HG03097 (cell line): Measurements from ENCODE around the gene DPPA2.

ENCODE experiments used
- ATAC-seq: cut with Tn5 transposase; IDR thresholded peaks from one replicate; pipeline ENCODE4 v1.9.1; 2021; ENCODE audit not compliant: unreplicated experiment, low FRiP score

The DPPA2 gene

DNA sequence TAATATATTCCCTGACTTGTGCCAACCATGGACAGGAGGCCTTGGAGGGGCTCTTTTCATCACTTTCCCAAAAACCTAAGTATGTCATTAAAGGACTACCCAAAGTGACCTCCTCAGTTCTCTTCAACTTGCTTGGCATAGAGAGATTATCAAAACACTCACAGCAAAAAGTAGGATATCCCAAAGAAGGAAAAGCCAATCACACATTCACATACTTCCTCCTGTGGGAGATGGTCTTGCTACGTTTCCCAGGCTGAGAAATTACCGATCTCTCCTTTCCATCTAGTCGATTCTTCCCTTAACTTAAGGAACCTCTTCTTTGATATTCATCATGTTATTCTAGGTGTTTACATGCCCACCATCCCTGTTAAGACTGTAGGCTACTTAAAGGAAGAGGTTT lies 11.9 kb upstream of the DPPA2 start:
- ATAC-seq: no peak

DNA sequence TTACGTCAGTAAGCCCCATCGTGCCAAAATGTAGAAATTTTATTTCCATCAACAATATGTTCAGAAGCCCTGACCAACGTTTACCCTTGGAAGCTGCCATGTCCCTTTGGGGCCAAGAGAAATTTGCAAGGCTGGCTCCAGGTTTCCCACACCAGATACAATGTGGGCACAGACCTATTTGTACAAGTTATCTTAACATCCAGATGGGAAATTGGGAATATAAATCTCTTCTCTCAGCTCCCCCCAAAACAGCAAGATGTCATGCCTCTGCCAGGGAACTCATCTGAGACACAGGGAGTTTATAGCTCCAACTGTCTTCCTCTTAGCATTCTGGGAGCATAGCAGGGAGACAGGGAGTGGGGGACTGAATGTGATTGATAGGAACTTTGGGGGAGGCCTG lies 9.3 kb upstream of the DPPA2 start:
- no peak for ATAC-seq

DNA sequence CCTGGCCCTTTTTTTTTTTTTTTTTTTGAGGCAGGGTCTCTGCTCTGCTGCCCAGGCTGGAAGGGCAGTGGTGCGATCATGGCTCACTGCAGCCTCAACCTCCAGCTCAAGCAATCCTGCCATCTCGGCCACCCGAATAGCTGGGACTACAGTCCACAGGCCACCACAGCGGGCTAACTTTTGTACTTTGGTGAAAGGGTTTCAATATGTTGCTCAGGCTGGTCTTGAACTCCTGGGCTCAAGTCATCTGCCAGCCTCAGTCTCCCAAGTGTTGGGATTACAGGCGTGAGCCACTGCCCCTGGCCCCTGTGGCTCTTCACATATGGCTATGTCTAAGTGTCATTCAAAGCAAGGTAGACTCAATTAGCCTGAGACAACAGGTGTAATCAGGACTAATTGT lies 8.8 kb upstream of the DPPA2 start:
- no peak for ATAC-seq

DNA sequence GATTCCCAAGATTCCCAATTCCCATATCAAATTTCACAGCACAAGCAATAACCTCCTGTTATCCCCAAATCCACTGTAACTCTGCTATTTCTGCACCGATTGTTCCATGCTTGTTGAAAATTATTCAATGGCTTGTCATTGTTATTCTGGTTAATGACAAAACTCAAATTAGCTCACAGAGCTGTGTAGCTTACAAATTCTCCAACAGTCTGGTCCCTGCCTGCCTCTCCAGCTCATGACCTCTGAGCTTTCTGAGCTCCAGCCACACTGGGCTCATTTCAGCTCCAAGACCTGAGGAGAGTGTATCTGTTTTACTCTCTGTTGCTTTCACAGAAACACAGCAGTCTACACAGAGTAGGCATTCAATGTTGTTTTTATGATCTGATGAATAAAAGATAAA lies 3.3 kb downstream of the DPPA2 start:
- ATAC-seq: no peak

DNA sequence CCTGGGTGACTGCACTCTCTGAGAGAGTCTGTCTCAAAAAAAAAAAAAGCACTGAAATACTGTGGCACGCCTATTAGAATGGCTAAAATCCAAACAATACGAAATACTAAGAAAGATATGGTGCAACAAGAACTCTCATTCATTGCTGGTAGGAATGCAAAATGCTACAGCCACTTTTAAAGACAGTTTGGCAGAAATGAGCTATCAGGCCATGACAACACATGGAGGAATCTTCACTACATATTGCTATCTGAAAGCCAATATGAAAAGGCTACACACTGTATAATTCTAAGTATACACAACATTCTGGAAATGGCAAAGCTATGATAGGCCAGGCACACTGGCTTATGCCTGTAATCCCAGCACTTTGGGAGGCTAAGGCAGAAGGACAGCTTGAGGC lies 18.8 kb downstream of the DPPA2 start:
- no peak for ATAC-seq

DNA sequence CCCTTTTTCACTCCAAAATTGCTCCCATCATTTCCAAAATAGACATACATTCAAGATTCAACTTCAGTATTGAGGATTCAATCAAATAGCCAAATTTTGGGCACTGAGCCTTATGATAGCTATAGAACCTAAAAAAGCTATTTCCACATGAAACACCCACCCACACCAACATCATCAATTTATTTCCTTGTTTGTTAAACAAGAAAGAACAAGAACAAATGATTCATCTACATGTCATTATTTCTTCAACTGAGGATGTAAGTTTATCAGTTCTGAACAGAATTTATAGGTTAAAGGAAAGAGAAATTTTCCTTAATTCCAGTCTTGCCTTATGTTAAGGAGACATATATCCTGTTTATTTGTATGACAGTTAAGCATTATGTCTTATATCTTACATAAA lies 32.2 kb downstream of the DPPA2 start:
- ATAC-seq: no peak

DNA sequence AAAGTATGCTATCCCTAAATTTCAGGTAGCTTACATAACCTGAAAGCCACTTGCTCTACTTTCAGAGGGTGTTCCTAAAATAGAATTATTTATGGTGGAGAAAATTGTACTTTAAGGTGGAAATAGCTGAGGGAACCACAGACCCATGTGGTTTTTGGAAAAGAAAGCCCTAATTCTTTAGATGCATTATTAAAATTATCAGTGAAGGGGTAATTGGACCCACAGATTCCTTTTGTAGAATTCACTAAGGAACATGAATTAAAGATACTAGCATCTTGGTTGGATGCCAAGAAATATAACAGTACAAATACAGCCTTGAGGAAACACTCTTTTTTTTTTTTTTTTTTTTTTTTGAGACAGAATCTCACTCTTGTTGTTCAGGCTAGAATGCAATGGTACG lies 37.8 kb downstream of the DPPA2 start:
- no peak for ATAC-seq

DNA sequence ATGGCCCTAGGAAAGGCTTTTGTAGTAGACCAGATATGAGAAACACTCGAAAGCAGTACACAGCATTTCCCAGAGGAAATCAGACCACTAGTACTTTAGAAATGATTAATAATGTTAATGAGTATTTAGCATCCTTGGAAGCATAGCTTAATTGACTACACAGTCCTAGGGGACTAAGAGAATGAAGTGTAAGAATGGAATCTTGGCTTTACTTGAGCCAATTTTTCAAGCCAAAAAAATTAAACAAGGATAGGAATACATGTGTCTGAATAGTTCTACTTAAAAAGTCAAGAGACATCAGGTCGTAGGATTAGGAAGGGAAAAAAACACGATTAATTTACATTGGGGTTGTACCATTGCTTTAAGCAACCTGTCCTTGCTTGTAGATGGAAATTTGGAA lies 38.2 kb downstream of the DPPA2 start:
- no peak for ATAC-seq

DNA sequence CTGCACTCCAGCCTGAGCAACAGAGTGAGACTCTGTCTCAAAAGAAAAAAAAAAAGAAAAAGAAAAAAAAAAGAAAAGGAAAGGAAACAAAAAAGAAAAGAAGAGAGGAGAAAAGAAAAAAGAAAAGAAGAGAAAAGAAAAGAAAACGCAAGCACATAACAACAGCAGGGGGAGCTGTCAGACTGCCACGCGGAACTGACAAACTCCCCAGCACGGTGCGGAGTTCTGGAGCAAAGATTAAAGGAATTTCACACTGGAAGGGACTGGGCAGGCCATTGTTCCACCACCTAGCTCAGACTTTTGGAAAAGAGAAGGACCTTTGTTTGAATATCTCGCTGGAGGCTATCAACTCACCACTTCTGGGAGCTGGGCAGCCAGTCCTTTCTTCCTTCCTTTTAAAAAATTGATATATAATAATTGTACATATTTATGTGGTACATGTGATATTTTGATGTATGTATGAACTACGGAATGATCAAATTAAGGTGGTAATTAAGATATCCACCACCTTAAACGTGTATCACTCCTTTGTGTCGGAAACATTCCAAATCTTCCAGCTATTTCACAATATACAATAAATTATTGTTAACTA lies 40.5 kb downstream of the DPPA2 start:
- ATAC-seq: no peak

DNA sequence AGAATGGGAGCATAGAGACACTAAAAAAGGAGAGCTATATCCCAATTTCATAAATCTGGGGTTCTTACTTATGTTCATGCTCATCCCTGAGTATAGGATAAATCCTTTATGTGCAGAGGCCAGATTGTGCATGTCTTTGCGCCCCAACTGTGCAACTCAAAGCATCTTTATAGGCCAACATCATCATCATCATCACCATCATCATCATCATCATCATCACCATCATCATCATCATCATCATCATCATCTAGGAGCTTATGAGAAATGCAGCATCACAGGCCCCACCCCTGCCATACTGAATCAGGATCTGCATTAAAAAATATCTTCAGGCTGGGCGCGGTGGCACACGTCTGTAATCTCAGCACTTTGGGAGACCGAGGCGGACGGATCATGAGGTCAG lies 45.5 kb downstream of the DPPA2 start:
- no peak for ATAC-seq

DNA sequence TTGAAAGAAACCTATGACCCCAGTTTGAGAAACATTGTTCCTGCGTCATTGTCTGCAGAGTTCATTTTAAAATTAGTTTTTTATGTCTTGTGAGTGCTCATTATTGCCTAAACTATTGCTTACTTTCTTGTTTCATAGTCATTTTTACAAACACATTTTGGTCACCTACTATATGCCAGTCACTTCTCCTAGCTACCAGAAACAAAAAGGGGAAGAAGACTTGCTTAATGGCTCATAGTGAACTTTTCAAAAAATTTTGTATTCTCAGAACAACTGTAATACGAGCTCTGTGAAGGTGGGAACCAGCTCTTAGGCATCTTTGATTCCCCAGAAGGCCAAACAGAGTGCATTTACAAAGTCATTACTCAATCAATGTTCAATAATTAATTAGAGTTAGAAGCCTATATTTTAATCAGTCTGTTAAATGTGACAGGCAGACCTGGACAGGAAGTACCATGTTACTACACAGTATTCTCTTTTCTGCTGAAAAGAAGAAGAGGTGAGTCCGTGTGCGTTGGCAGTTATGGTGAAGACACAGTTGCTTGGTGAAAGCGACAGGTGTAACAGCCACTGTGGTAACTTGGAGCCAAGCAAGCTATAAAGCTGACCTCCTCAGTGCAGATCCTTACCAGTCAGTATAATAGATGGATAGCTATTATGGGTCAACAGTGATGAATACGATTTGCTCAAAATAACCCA lies 46.6 kb downstream of the DPPA2 start:
- ATAC-seq: no peak

DNA sequence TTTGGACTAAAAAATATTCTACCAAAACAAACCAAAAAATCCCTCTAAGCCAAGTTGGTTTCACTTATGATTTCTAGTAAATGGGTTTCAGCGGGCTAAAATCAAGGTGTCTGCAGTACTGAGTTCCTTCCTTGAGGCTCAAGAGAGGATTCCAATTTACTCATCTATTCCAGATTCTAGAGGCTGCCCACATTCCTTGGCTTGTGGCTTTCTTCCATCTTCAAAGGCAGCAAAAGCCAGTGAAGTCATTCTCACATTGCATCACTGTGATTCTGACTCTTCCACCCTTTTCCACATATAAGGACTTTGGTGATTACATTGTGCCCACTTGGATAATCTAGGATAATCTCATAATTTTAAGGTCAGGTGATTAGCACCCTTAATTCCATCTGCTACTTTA lies 48.1 kb downstream of the DPPA2 start:
- ATAC-seq: no peak

DNA sequence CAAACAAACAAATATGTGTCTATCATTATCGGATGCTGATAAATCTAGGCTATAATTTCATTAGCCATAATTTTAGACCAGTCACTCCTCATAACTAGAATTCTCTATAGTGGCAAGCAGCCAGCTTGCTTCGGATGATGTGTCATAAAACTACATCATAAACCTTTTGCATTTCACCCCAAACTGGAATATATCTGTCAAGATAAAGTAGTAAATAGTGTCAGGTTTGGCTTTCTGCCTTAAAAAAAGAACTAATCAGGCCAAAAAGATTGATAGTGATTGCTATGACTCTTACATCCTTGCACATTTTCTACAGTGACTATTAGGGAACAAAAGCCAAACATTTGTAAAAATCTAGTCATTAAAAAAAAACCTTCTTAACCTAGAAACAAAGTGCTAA lies 51.0 kb downstream of the DPPA2 start:
- ATAC-seq: no peak

DNA sequence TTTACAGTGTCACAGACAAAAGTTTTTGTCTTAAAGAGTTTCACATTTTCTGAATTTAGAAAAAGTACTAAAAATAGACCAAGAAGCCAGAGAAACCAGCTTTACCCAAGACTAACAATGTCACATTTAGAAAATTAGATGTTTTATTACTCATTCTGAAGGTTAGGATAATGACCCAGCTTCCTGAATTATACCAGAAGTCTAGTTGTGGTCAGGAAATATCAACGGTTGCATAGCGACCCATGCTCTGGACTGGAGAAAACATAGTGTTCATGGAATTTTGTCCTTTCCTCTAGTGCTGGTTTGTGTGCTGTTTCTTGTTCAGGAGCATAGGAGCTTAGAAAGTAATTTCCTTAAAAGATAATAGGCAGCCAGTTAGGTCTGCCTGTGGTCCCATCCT lies 59.0 kb downstream of the DPPA2 start:
- no peak for ATAC-seq

DNA sequence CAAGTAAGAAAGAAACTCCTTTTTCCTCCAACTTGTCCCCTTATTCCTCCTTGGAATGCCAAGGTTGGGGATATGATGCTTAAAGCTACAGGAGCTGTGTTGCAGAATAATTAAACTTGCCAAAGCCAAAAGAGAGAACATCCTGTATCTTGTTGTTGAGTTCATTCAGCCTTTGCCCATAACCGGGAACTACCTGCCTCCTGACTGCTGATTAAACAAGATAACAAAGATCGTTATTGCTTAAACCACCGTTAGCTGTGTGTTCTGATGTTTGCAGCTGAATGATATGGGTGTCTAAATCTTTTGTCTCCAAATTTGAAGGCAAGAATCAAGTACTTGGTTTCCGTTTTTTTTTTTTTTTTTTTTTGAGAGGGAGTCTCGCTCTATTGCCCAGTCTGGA lies 61.5 kb downstream of the DPPA2 start:
- no peak for ATAC-seq

DNA sequence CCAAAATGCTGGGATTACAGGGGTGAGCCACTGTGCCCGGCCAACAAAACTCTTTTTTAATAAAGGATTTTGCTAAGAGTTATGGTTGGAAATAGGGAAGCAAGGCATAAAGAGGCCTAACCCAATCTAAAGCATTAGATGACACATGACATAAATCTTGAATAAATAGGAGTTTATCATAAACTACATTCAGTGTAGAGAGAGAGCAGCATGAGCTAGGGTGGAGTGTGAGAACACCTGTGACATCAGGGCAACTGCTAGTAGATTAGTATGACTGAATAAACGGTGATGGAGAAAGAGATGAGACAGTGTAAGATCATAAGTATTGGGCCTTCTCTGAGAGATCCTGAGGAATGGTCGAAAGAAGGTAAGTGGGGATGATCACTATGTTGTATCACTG lies 63.7 kb downstream of the DPPA2 start:
- ATAC-seq: no peak
